ENCODE measurements around the gene CAPS.

The CAPS gene

DNA sequence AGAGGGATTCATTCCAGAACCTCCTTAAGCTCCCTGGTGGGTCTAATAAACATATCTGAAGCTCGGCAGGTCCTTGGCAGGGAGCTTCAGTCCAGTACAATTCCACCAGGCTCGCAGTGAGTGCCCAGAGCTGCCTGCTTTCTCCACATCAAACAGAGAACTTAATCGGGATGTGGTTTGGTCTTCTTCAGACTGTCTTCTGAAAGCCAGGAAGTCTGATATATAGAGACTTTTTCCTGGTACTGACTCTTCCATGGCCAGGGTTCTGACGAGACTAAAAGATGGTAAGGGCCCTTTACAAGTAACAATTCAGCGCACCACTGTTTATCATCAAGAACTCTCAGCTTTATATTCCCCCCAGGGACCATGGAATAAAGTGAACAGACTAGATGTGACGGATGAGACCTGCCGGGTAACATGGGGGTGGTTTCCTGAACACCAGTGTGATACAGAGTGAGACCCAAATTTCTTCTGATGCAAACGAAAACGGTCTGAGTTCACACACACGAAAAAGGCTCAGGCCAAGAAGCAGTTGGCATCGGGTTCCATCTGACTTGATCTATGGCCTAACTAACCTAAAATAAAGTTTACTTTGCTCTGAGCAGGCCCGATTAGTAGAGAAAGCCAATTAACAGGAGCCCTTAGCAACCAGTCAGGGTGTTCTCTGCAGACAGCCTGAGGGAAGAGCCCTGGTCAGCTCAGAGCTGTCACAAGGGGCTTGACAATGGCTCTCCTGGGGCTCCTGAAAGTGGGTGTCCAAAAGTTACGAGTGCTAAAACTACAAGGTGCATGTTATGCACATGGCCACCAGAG, 34.9 kb downstream of the CAPS start:
- H3K4me3 ChIP-seq (ENCODE audit: low read depth, low read length) = no peak overlapping the region
- H3K9me3 ChIP-seq = no peaks in the 10 kb centered on the region
- H3K27me3 ChIP-seq = no peaks in the 10 kb centered on the region
- peak; percentile 42 for DNase-seq
- TF ChIP-seq, protein P1, sequence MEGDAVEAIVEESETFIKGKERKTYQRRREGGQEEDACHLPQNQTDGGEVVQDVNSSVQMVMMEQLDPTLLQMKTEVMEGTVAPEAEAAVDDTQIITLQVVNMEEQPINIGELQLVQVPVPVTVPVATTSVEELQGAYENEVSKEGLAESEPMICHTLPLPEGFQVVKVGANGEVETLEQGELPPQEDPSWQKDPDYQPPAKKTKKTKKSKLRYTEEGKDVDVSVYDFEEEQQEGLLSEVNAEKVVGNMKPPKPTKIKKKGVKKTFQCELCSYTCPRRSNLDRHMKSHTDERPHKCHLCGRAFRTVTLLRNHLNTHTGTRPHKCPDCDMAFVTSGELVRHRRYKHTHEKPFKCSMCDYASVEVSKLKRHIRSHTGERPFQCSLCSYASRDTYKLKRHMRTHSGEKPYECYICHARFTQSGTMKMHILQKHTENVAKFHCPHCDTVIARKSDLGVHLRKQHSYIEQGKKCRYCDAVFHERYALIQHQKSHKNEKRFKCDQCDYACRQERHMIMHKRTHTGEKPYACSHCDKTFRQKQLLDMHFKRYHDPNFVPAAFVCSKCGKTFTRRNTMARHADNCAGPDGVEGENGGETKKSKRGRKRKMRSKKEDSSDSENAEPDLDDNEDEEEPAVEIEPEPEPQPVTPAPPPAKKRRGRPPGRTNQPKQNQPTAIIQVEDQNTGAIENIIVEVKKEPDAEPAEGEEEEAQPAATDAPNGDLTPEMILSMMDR (IDR thresholded peaks at IDR 0.05; ENCODE audit: low read depth, low read length) = no peak
- H3K4me1 ChIP-seq = peaks cover 37% of the 10 kb centered on the region
- peaks cover 31% of the 10 kb centered on the region for H3K36me3 ChIP-seq

DNA sequence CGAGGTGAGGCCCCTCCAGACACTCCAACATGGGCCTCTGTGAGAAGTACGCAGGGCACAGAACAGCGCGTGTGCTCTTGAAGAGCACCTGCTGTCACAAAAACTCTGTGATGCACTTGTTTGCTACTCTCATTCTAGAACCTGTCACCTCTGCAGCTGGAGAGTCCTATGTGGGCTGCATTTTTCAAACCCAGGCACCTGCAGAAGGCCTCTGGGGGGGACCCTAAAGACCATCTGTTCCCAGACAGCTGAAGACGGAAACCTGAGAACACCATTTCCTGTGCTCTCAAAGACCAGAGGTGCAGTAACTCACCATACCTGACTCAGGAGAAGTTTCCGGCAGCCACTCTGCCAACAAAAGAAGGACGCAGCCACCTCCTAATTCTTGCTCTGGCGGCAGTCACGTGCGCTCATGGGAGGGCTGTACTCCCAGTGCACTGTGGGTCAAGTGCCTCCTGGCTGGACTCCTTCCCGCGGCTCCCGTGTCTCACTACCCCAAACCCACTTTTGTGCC, 35.8 kb downstream of the CAPS start:
- Histone ChIP-seq H3K4me3 (ENCODE audit: low read depth, low read length) (no peak overlapping the region), H3K36me3 (peaks cover 31% of the 10 kb centered on the region), H3K9me3 (no peaks in the 10 kb centered on the region), H3K4me1 (peaks cover 44% of the 10 kb centered on the region), H3K27me3 (no peaks in the 10 kb centered on the region)
- DNase-seq = no peak
- TF ChIP-seq, protein P1 (IDR thresholded peaks at IDR 0.05; ENCODE audit: low read depth, low read length) = no peak

DNA sequence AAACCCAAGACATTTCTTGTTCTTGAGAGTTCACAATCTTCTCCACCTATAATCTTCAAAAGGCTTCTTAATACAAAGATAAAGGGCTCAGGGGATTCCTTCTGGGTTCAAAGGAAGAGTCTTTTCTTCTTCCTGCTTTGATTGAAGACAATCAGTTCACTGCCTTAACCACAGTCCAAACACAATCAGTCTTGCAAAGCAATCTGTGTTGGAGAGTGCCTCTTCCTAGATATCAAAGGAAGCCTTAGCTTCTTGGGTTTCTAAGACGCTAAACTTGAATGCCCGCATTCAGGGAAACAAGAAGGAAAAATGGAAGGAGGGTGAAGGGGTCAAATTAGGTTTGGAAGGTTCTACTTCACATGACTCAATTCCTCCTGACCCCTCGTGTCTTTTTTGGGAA, 36.7 kb downstream of the CAPS start:
- H3K4me3 ChIP-seq (ENCODE audit: low read depth, low read length) = no peak overlapping the region
- peaks cover 23% of the 10 kb centered on the region for H3K36me3 ChIP-seq
- no peak for DNase-seq
- H3K4me1 ChIP-seq = peaks cover 53% of the 10 kb centered on the region
- H3K27me3 ChIP-seq = no peaks in the 10 kb centered on the region
- TF ChIP-seq, protein P1 (IDR thresholded peaks at IDR 0.05; ENCODE audit: low read depth, low read length) = no peak
- no peaks in the 10 kb centered on the region for H3K9me3 ChIP-seq

DNA sequence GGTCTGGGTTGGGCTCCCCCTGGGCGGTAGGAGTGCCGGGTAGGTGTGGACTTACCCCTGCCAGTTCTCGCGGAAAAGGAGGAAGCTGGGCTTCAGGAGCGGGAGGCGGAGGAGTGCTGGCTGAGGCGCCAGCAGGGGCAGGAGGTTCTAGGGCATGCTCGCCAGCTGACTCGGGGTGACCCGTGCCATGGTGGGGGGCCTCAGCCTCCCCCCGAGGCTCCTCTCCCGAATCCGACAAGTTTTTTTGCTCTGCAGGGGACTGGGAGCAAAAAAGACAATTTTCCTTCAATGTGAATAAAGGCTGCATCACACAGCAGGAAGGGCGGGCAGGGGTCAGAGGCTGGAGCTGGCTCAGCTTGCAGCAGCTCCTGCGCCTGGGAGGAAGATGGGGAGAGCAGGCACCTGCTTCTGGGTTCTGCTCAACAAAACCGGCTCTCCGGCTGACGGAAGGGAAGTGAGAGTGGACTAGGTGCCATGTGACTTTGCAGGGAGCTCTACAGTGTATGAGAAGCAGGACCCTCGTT, 37.3 kb downstream of the CAPS start:
- no peaks in the 10 kb centered on the region for H3K27me3 ChIP-seq
- H3K4me1 ChIP-seq = peaks cover 57% of the 10 kb centered on the region
- no peaks in the 10 kb centered on the region for H3K9me3 ChIP-seq
- TF ChIP-seq, protein P1 (IDR thresholded peaks at IDR 0.05; ENCODE audit: low read depth, low read length) = no peak
- no peak overlapping the region for H3K4me3 ChIP-seq (ENCODE audit: low read depth, low read length)
- no peak for DNase-seq
- peaks cover 16% of the 10 kb centered on the region for H3K36me3 ChIP-seq

DNA sequence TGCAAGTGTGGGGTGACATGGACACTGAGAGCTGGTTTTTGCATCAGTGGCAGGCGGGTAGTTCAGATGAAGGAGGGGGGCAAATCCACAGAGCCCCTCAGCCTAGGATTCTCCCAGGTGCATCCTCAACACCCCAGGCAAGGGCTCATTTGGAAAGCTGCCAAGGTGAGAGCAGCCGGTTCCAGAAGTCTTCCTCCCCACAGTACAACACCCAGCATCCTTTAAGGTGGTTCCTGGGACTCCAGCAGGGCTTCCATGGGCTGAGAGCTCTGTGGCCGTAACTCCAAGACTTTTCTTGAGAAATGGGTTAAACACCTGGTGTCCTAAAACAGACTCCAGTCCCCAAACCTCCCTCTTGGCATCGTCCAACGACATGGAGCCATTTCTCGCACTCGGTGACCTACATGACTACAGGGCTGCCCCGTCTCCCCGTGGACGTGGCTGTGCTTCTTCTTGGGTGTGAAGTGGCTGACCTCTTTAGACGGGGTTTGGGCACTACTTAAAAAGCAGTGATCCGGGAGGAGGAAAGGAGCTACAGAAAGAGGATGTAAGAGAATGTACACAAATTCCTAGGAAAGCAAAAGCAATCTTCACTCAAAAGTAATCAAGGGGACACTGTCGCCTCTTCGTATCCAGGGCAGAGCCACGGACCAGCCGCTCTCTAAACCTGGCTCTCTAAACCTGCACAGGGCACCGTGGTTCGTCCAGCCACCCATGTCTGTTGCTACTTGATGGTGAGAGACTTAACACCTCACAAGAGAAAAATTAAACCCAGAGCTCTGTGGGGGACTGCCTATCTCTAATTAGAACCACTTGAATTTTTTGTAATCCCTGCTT, 38.4 kb downstream of the CAPS start:
- no peaks in the 10 kb centered on the region for H3K9me3 ChIP-seq
- peak; percentile 32 for DNase-seq
- H3K4me1 ChIP-seq = peaks cover 58% of the 10 kb centered on the region
- peaks cover 16% of the 10 kb centered on the region for H3K36me3 ChIP-seq
- H3K27me3 ChIP-seq = no peaks in the 10 kb centered on the region
- no peak overlapping the region for H3K4me3 ChIP-seq (ENCODE audit: low read depth, low read length)
- TF ChIP-seq, protein P1 (IDR thresholded peaks at IDR 0.05; ENCODE audit: low read depth, low read length) = no peak
